IPS DF 19.7 (cell line): ENCODE results near the gene GPBP1.
"Not testable (repeated sequence)": the region's sequence is repeated elsewhere in the genome, so short reads cannot be mapped to it uniquely, and the experiment has no call there.

Experiments
- DNase-seq: peaks from one replicate; pipeline ENCODE4 v3.0.0-alpha.2; 2013; ENCODE audit warnings: low read depth, low spot score

Gene GPBP1, protein sequence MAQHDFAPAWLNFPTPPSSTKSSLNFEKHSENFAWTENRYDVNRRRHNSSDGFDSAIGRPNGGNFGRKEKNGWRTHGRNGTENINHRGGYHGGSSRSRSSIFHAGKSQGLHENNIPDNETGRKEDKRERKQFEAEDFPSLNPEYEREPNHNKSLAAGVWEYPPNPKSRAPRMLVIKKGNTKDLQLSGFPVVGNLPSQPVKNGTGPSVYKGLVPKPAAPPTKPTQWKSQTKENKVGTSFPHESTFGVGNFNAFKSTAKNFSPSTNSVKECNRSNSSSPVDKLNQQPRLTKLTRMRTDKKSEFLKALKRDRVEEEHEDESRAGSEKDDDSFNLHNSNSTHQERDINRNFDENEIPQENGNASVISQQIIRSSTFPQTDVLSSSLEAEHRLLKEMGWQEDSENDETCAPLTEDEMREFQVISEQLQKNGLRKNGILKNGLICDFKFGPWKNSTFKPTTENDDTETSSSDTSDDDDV

GRCh38 chr5:57173319-57174127 lies at the start of gene GPBP1:
Gene GPBP1, plus strand, starts transcription at chr5:57174059. Its CDS starts 40,072 bp downstream, at chr5:57214131.
- DNase-seq, result peak; percentile 88

GRCh38 chr5:57128325-57128724 lies 45.5 kb upstream of the GPBP1 start:
- no peak for DNase-seq

DNA sequence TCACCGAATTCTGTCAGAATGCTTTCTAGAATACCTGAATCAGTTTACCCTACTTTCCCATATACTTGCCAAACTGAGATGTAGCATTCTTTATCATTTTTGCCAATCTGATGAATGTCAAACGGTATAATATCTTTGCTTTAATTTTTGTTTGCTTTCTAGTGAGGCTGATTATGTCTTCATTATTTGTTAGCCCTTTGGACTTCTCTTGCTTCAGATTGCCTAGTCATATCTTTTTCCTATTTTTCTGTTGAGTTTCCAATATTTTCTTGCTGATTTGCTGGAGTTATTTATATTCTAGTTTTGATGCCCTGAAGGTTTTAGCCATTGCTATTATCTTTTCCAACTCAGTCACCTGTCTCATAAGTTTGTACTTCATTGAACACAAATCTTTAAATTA lies 40.3 kb upstream of the GPBP1 start:
- DNase-seq, result no peak

DNA sequence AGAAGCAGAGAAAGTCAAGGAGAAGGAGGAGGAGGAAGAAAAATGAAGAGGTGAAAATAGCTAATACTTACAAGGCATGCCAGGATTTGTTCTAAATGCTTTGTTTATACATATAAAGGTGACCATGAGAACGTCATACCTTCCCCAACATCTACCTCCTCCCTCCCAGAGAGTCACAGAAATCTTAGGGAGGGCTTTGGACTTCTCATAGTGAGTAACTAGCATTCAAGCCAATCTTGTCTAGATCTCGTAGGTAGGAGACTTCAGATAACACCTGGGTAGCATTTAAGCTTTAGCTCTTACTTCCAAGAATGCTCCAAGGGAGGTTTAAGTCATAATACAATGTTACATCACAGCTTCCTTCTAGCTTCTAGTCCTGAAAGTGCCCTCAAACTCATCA lies 36.5 kb upstream of the GPBP1 start:
- no peak for DNase-seq

- no peak for DNase-seq
Measured at GRCh38 chr5:57152316-57152715, 21.5 kb upstream of the GPBP1 start.

GRCh38 chr5:57155033-57155432 lies 18.8 kb upstream of the GPBP1 start:
- no peak for DNase-seq

GRCh38 chr5:57157131-57157530 lies 16.7 kb upstream of the GPBP1 start:
- DNase-seq, result no peak

GRCh38 chr5:57157666-57158065 lies 16.2 kb upstream of the GPBP1 start:
- no peak for DNase-seq

DNA sequence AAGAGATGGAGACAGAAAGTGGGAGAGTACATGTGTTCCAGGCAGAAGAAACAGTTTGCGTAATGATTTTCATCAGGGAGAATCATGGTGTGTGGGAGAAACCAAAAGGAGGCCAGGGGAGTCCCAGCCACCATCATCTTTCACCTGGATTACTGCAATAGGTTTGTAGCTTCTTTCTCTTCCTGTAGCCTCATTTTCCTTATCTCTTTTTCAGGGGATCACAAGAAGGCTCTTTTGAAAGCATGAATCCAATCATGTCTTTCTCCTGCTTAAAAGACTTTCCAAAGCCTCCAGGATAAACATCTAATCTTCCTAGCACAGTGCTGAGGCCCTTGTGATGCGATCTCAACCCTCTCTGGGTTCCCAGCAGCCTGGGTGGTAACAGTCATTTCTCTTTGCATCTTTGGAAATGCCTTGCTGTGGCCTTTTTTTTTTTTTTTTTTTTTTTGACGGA lies 10.3 kb upstream of the GPBP1 start:
- no peak for DNase-seq

DNA sequence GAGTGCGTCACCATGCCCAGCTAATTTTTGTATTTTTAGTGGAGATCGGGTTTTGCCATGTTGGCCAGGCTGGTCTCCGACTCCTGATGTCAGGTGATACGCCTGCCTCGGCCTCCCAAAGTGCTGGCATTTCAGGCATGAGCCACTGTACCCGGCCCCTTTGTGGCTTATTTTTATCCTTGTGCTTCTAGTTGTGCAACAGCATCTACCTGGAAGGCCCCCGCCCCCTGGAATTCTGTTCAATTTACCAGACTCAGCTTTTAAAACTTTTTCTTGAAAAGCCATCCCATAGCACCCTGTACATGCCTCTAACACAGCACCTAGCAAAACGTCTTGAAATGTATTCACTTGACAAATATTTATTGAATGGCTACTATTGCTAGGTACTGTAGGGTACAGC lies 9.7 kb upstream of the GPBP1 start:
- no peak for DNase-seq

DNA sequence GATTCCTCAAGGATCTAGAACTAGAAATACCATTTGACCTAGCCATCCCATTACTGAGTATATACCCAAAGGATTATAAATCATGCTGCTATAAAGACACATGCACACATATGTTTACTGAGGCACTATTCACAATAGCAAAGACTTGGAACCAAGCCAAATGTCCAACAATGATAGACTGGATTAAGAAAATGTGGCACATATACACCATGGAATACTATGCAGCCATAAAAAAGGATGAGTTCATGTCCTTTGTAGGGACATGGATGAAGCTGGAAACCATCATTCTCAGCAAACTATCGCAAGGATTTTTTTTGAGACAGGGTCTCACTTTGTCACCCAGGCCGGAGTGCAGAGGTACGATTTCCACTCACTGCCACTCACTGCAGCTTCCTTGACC lies 8.7 kb upstream of the GPBP1 start:
- DNase-seq, result not testable (repeated sequence)

DNA sequence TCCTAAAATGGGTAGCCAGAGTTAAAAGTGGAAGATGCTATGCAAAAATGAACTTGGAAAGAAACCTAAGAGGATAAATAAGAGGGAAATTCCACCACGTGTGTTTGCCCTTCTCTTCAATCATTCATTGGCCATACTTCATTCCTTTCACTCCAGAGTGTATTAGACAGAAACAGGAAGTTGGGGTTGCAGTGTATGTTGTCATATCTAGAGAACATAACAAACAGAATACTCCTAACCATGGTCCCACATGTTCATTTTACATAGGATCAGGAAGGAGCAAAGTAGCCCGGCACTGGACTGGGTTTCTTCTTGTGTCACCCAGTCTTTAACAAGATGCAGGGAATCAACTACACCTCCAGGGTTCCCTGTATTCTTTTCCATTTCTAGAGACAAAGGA lies 7.6 kb upstream of the GPBP1 start:
- DNase-seq, result no peak

DNA sequence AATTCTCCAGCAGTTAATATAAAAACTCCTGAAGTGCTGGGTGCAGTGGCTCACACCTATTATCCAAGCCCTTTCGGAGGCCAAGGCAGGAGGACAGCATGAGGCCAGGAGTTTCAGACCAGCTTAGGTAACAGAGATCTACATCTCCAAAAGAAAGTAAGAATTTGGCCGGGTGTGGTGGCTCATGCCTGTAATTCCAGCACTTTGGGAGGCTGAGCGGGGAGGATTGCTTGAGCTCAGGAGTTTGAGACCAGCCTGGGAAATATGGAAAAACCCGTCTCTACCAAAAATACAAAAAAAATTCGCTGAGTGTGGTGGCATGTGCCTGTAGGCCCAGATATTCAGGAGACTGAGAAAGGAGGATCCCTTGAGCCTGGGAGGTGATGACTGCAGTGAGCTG lies 6.7 kb upstream of the GPBP1 start:
- no peak for DNase-seq

GRCh38 chr5:57170116-57170515 lies 3.7 kb upstream of the GPBP1 start:
- DNase-seq, result not testable (repeated sequence)

GRCh38 chr5:57171816-57172465 lies 1.9 kb upstream of the GPBP1 start:
- no peak for DNase-seq

DNA sequence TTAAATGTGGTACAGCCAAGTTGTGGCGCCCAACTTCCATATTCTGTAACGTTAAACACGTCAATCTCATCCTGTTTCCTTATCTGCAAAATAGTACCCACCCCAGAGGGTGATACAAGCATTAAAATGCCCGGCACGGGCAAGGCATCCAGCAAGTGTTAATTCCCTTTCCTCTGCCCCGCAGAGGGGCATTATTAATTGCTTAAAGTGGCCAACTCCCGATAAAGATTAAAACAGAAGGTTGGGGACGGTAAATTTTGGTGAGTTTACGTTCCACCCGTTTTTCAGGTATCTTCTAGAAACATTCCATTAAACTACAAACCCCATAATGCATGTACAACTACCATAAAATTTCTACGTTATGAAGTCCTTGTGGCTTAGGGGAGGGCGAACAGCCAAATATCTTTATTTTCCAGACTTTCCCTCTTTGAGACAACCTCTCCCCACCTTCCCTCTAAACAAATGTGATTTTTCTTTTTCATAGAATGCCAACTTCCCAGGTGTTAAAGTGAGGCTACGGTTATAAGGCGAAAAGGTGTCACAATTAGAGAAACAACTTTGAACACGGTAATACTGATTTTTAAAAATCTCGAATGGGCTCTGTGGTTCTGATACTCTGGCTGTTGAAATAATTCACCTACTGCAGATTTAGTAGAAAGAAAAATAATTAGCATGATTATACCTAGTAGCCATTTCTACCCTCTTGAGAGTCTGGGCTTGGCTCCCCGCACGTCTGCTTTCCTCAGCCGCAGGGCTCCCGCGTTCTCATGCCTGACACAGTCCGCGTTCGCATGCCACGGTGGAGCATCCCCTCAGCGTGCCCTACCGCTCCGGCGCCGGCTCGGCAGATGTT lies 1.2 kb upstream of the GPBP1 start:
- DNase-seq, result no peak

- no peak for DNase-seq
Measured at GRCh38 chr5:57174128-57174889, 450 bp downstream of the GPBP1 start.

DNA sequence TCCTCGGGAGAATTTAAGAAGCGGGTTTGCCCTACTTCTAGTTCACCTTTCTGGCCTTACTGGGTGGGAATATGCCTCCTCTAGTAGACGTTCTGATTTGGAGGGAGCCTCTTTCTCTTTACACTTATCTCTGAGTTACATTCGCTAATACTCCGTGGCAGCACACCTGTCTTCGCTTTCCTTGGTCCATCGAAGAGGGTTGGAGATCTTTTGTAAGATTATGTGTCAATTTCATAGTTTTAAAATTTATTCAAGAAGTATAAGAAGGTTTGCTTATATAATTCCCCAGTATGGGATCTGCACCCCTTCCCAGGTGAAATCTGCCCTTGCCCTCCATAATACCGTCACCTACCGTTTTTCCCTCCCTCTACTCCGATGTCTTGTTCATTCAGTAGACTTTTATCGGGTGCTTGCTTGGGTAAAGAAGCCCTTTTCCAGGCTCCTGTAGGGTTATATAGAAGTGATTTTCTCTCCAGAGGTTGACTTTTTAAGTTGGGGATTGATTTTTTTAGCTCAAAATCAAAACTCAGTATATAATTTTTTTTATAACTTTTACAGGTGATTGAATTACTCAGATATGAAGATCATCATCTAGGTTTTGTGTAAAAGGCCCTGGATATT lies 1.1 kb downstream of the GPBP1 start:
- no peak for DNase-seq

DNA sequence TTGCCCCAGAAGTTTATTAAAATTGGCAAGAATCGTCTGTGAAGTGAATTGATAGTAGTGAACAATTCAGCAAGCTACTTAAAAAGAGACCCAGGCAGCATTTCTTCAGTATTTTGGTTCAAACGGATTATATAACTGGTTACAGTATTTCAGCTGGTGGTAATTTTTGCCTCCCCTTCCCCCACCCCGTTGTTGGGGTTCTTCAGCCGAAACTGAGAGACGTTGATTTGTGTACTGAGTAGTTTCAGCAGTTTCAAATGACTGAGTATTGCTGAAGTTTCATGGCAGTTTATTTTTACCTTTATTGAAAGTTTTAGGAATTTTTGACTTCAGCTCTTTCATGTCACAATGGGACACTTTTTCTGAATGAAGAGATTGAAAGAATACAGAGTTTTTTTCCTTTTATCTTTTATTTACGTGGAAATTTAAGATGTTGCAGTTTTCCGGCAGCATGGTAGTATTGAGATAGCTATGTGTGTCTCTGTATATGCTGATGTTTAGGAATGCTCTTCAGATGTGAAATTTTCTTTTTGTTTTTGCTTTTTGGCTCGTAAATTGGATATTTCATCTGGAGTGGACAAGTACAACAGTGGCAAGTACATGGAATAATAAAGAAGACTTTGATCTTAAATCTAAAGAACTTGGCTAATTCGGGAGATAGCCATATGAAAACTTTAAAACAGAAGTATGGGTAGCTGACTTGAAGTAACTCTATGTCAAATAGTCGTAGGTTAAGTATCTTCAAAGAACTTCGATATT lies 1.9 kb downstream of the GPBP1 start:
- DNase-seq, result no peak
